Measurements from ENCODE around the gene PRPSAP1.

PRPSAP1 gene

GRCh38 chr17:76383546-76384221 is 30.0 kb upstream of the PRPSAP1 start:
- DNase-seq, result peak; percentile 57

- peak; percentile 69 for DNase-seq
Observed at GRCh38 chr17:76382803-76383545, 29.3 kb upstream of the PRPSAP1 start.

DNA sequence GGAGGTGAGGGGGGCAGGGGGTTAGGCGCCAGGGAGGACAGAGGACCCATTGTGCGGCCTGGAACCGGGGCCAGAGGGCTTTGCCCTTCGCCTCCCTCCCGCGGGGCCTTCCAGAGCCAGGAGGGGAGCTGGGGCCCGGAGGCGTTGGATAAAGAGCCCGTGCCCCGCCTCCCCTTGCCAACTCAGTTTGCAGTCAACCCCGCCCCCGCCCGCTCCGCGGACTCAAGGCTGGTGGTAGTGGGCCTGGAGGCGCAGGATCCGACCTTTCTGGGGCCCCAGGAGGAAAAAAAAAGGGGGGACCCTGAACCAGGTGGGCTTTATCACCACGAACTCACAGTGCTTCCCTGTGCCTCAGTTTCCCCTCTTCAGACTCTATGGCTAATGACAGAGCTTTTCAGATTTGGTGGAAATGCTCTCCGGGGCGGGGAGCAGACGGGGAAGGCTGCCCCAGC is 28.7 kb upstream of the PRPSAP1 start:
- no peak for DNase-seq

DNA sequence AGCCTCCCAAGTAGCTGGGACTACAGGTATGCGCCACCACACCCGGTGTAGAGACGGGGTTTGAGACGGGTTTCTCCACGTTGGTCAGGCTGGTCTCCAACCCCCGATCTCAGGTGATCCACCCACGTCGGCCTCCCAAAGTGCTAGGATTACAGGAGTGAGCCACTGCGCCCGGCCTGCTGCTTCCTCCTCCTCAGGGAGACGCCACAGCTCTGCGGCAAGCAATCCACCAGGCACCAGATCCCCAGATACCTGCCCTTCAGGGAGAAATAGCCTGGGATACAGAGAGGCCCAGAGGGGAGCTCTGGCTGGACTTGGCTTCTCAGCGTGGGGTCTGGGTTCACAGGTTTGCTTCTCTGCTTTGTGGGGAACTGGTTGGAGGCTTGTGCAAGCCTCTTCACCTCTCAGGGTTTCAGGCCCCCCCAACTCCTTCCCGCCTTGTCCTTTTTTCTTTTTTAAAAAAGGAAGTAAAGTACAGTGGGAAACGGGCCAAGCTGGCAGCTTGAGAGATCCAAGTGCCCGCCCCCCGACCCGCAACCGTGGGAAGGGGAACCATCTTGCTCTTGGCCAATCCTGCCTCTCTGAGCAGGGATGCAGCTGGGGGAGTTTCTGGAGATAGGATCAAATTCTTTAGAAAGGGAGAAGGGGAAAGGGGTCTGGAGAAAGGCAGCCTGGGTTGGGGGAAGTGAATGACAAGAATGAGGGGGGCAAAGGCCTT is 28.1 kb upstream of the PRPSAP1 start:
- no peak for DNase-seq

- DNase-seq, result no peak
Observed at GRCh38 chr17:76379646-76380376, 26.1 kb upstream of the PRPSAP1 start.

DNA sequence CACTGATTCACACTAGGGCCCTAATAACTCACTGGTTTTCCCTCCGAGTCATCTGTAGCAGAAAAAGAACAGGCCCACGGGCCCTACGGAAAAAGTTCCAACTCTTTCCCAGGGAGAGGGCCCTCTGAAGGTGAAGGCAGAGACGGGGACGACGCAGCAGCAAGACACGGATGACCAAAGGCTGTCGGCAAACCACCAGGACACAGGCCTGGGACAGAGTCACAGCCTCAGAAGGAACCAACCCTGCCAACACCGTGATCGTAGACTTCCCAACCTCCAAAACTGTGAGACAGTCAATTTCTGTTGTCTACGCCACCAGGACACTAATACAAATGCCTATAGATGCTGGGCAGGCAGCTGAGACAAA is 25.5 kb upstream of the PRPSAP1 start:
- no peak for DNase-seq

DNA sequence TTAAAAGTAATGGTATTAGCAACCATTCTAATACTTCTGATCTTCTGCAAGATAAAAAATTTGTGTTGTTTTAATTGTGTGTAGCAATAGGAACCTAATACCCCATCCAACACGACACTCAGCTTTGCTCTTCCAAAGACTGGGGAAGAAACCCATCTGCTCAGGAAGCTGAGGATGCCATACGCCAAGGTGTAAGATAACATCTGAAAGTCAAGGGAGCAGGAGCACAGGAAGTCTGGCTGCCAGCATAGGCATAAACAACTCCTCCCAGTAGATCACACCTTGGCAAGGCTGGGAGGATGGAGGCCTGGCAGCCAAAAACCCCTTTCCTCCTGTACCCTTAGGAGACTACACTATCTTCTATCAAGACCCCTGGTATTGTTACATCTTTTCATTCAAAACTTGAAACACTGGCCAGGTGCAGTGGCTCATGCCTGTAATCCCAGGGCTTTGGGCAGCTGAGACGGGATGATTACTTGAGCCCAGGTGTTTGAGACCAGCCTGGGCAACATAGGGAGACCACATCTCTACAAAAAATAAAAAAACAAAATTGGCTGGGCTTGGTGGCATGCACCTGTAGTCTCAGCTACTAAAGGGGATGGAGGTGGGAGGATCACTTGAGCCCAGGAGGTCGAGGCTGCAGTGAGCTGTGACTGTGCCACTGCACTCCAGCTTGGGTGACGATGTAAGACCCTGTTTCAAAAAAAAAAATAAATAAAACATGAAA is 25.0 kb upstream of the PRPSAP1 start:
- no peak for DNase-seq

DNA sequence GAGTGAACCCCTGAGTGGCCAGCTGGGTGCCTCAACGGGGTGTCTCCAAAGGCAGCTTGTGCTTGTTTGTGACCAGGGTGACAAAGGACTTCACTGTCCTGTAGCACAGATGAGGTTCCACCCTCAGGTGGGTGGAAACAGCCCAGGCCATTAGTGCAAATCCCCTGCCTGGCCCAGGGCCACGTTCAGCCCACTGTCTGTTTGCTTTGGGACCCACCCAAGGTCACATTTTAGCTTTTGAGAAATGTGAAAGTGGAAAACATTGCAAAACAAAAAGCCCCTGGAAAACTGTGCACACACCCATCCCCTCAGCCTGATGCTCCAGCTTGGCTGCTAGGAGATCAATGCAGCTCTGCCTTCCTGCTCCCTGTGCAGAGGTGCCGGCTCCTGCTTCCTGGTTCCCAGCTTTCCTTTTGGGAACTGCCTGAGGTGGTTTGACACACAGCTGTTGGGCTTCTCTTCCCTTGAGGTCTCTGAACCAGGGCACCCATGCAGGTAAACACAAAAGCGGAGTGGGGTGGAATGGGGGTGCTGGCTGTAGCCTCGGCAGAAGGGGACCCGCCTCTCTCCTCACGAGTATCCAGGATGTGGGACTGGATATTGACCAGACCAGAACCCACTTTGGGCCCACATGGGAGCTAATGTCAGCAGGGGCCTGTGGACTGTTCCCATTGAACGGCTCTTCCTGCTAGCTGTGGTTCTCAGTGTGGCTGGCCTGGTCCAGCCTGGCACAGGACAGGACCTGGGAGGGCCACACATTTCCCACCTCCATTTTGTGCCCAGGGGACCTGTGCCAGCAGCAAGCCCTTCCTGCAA is 22.8 kb upstream of the PRPSAP1 start:
- no peak for DNase-seq

DNA sequence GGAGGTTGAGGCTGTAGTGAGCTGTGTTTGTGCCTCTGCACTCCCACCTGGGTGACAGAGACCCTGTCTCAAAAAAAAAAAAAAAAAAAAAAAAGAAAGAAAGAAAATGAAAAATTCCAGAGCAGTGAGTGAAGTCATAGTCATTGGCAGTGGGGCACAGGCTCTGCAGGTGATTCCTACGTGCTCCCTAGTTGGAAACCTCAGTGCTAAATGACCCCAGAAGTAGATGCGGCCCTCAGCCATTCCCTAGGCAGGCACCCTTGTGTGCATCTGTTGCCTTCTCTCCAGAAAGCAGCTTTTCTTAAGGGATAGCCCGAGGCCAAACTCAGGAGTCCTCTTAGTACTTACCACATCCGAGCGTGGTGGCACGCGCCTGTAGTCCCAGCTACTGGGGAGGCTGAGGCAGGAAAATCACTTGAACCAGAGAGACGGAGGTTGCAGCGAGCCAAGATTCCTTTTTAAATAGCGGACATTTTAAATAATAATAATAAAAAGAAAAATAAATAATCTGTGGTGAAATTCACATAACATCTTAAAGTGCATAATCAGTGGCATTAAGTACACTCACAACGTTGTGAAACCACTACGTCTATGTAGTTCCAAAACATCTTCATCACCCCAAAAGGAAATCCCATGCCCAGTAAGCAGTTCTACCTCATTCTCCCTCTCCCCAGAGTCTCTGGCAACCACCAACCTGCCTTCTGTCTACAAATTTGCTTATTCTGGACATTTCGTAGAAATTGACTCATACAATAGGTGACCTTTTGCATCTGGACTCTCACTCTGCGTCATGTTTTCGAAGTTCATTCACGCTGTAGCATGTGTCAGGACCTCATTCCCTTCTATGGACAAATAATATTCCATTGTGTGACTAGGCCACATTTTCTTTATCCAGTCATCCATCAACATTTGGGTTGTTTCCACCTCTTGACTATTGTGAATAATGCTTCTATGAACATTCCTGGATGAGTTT is 18.2 kb upstream of the PRPSAP1 start:
- DNase-seq, result no peak

GRCh38 chr17:76370261-76370993 is 16.7 kb upstream of the PRPSAP1 start:
- DNase-seq, result no peak

- no peak for DNase-seq
Observed at GRCh38 chr17:76369804-76370203, 16.1 kb upstream of the PRPSAP1 start.

GRCh38 chr17:76369379-76369778 is 15.7 kb upstream of the PRPSAP1 start:
- DNase-seq, result no peak

- DNase-seq, result no peak
Observed at GRCh38 chr17:76368545-76368944, 14.8 kb upstream of the PRPSAP1 start.

DNA sequence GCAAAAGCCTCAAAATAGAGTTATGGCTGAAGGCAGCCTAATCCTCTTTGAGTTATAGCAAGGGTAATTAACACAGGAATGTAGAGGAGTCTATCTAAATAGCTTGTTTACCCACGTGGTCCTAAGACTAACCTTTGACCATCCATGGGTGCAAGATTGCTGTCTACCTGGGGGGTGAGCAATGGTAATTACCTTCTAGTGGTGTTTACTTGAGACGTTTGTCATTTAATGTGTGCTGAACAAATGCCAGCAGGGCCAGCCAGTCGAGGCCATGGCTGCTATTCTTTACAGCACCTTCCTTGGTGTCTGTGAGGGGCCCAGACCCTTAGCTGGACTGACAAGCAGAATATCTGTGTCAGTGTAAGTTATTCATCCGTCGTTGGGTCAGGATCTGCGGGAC is 13.9 kb upstream of the PRPSAP1 start:
- DNase-seq, result no peak

DNA sequence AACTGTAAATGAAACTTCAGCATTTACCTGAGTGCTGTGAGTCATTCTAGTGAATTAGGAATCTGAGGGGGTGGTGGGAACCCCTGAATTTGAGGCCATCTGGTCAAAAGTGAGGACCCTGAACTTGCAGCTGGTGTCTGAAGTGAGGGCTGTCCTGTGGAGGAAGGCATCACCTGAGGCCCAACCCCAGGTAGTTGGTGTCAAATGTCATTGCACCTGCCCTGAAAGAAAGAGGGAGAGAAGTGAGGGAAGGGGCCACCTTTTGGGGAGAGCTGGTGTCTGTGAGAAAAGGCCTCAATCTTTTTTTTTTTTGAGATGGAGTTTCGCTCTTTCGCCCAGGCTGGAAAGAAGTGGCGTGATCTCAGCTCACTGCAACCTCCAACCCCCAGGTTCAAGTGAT is 12.5 kb upstream of the PRPSAP1 start:
- no peak for DNase-seq

DNA sequence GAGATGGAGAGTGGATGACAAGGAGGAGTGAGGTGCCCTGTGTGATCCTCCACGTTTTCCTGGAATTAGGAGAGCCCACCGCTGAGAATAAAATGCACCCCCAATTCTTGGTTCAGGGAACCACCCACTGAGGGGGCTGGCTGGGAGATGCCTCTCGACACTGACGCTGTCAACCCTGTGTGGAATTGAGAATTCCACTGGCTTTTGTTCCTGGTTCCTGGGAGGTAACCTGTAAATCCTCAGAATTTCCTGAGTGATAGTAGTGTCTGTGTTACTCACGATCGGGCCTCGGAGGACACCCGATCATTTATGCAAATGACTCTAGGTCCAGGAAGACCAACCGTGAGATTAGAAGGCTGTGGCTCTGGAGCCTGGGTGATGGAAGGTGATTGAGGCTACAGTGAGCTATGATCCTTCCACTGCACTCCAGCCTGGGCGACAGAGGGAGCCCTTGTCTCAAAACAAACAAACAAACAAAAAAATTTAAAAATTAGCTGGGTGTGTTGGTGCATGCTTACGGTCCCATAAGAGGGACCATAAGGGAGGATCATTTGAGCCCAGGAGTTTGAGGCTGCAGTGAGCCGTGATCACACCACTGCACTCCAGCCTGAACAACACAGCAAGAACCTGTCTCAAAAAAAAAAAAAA is 11.7 kb upstream of the PRPSAP1 start:
- no peak for DNase-seq

GRCh38 chr17:76363107-76363842 is 9.6 kb upstream of the PRPSAP1 start:
- no peak for DNase-seq

DNA sequence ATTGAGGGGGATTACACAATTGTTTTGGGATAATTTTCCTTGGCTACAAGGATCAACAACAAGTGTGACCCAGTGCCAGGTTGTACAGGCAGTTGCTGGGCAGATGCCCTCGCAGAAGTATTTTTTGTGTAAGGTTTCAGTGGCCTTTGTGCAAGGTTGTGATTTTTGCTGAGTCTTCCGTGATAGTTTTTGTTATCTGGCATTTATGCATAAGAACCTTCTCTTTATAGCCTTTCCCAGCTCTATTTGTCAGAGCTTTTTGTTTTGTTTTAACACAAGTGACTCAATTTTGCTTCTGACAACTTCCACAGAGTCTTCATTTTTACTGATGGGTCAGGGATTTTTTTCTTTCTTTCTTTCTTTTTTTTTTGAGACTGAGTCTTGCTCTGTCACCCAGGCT is 6.7 kb upstream of the PRPSAP1 start:
- no peak for DNase-seq

Data from stimulated activated CD4-positive, alpha-beta T cell treated with anti-CD3 and anti-CD28 coated beads, Interleukin-1b, Interleukin-23, amount 100 ng/mL, for 48 hours (primary cell).